ENCODE measurements around the gene PRKAG3.

DNA sequence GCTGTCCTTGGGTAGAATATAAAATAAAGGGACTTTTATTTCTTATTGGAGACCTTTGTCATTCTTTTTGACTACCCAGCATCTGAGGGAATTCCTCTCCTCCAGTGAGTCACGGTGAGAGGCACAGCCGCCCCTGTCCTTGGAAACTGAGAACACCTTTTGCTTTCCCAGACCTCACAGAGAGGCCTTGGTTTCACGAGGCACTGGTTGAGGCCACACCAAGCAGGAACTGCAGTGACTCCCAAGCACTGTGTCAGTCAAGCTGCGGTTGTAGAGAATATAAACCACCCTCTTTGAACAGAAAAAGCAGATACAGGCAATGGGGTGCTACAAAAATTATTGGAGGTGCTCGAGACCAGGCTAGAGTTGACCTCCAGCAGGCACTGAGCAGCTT lies 16.4 kb downstream of the PRKAG3 start:
- TF ChIP-seq CTCF (IDR thresholded peaks at IDR 0.05) (no peak), POLR2A (IDR thresholded peaks at IDR 0.05) (no peak)
